Eye (tissue), 1 donor: Measurements from ENCODE around the gene AGER.
"Not testable (repeated sequence)": the region's sequence is repeated elsewhere in the genome, so short reads cannot be mapped to it uniquely, and the experiment has no call there.

ENCODE experiments used
- DNase-seq: peaks from one replicate; pipeline ENCODE4 v3.0.0-alpha.2; 2015

The AGER gene

DNA sequence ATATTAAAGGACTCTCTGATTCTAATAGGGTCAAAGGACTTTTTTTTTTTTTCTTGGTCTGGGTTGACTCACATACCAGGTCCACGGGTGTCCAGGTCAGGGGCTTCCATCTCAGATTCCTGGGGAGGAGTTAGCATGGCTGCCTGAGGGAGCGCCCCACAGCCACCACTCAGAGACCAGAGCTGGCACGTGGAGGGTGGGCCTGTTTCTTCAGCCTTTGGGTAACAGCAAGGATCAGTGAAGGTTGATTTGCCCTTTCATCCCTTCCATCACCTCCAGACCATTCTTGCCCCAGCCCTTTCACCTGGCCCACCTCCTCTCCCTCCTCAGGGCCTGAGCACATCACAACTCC is 14.3 kb upstream of the AGER start:
- no peak for DNase-seq

DNA sequence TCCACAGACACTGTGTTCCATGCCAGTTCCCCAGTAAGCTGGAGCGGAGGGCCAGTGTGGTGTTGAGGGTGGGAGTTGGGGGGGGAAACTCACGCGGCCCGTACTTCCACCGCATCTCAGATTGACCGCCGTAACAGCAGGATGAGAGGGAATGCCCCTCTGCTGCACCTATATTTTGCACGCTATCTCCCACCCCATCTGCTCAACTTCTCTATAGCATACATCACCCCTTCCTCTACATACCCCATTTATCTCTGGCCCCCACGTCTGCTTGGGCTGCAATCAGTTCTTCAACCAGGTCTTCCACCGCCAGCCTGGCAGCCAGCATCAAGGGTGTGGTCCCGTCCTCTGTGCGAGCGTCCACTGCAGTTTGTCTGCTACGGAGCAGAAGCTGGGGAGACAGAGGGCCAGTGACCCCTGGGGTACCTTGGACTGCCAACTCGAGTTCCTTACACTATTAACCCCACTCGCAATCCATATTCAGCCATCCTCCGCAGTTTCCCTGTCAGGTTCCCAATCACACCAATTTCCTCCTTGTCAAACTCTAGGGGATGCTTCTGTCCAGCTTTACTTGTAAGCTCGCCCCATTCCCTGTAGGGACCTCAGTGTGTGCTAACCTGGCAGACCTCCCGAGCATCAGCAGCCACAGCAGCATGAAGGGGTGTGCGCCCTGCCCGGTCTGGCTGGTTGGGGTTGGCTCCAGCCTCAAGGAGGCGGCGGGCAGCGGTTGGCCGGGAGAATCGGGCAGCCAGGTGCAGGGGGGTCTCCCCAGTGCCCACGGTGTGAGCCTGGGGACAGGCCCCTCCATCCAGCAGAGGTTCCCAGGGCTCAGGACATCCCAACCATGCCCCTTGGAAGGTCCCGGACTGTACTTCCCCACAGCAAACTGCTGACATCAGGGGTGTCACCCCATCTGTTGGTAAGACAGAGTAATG is 12.9 kb upstream of the AGER start:
- DNase-seq = peak; percentile 78

DNA sequence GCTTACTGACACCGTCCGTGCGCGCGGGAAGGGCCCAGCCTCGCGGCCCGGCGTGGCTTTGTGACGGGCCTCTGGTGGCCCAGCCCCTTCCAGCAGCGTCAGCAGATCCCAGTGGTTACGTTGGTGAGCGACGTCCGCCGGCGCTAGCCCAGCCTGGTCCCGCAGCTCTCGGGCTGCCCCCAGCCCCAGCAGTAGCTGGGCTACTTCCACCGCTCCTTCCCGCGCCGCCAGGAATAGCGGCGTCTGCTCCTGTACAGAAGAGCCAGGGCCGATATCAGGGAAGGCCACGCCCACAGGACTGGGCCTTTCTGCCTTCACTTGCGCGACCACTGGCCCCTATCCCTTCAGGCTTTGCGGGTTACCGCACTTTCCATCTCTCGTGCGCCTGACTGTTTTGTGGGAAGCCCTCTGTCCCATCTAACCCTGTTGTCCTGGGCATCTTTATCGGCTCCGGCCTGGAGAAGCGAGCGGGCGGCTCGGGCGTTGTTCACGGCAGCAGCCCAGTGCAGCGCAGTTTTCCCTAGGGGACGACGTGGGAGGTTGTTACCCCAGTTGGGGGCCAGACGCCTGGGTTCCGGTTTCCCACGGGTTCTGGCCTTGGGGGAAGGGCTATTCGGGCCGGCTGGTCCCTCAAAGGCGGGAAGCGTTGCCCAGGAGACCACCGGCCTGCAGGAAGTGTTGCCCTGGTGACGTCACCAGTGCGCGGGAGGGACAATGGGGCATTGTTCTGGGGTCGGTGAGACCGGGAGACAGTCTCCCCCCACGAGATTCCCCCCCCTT is 12.0 kb upstream of the AGER start:
- DNase-seq = peak; percentile 97

DNA sequence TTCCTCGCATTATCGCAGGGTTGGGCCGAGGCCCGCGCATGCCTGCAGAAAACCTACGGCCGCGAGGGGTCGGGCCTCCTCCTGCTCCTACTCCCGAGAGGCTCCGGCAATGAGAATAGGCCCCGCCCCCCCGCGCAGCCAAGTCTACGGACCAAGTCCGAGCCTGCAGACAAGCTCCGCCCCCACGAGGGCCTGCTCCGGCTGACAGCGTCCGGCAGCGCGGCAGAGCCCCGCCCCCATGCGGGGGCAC is 11.5 kb upstream of the AGER start:
- peak; percentile 100 for DNase-seq

DNA sequence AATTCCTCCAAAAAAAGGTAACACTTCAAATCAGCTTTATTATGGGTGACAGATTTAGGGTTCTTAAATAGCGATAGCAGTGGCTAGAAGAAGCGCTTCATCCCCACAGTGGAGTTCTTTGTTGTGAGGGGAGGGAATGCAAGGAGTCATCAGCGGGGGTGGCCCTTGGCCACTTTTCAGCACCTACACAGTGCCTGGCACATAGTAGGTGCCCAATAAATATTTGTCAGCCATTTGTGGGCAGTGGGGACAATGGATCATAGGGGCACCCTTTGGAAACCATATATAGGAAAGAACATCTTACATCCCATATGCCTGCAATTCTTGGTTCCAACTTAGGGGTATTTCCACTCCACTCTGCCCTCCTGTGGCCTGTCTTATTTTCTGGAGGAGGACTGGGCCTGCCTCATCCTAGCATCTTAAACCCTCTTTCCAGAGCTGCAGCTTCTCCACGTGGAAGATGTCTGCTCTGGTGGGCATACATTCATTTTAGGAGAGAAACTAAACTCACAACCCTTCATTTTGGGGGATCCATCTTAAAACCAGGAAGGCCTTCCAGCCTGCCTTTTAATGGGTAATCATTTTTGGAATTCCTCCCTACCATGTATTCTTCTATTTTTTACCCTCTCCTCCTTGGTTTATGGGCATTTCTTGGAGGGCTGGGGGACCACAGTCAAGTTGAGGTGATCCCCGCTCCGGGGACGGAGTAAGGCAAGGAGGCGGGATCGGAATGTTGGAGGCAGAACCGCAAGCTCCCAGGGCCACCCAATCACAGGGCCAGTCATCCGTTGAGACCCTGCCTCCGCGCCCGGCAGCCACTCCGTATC is 11.0 kb upstream of the AGER start:
- no peak for DNase-seq

DNA sequence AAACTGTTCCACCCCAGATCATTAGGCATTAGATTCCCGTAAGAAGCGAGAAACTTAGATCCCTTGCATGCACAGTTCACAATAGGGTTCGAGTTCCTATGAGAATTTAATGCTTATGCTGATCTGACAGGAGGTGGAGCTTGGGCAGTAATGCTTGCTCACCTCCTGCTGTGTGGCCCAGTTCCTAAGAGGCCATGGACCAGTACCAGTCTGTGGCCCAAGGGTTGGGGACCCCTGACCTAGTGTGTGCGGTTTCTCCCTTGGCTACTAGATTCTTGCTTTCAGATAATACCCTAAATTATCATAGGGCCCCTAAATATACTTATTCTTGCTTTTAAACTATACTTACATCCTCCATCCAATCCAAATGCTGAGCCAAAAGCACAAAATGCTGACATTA is 10.3 kb upstream of the AGER start:
- no peak for DNase-seq

DNA sequence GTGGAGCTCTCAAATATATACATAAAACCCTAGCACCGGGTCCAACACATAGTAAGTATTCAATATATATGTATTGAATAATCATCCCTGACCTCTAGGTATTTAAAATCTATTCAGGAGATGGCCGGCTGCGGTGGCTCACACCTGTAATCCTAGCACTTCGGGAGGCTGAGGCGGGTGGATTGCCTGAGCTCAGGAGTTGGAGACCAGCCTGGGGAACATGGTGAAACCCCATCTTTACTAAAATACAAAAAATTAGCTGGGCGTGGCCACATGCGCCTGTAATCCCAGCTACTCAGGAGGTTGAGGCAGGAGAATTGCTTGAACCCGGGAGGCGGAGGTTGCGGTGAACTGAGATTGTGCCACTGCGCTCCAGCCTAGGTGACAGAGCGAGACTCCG is 9.0 kb upstream of the AGER start:
- DNase-seq = not testable (repeated sequence)

DNA sequence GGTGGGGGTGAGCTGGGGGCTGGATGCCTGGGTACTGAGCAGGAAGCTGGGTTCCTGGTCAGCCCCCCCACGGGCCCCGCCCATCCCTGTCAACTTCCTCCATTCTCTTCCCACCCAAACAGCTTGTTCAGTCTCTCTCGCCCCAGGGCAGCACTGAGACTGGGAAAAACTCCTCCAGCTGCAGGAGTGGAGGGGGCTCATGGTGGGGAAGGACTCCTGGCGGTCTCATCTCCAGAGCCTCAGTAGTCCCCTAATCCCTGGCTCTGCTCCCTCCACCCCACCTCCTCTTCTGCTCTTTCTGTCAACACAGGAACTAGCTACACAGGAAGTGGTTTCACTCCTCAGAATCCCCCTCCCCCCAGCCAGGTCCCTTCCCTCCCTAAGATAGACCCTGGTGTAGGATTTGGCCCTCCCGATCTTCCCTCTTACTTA is 8.6 kb upstream of the AGER start, which contains the start of gene GPSM3:
GPSM3 (minus strand) TSS at position 36 of the 432 bp plus-strand sequence. CDS start 130 bp downstream, outside the sequence.
- DNase-seq = no peak

DNA sequence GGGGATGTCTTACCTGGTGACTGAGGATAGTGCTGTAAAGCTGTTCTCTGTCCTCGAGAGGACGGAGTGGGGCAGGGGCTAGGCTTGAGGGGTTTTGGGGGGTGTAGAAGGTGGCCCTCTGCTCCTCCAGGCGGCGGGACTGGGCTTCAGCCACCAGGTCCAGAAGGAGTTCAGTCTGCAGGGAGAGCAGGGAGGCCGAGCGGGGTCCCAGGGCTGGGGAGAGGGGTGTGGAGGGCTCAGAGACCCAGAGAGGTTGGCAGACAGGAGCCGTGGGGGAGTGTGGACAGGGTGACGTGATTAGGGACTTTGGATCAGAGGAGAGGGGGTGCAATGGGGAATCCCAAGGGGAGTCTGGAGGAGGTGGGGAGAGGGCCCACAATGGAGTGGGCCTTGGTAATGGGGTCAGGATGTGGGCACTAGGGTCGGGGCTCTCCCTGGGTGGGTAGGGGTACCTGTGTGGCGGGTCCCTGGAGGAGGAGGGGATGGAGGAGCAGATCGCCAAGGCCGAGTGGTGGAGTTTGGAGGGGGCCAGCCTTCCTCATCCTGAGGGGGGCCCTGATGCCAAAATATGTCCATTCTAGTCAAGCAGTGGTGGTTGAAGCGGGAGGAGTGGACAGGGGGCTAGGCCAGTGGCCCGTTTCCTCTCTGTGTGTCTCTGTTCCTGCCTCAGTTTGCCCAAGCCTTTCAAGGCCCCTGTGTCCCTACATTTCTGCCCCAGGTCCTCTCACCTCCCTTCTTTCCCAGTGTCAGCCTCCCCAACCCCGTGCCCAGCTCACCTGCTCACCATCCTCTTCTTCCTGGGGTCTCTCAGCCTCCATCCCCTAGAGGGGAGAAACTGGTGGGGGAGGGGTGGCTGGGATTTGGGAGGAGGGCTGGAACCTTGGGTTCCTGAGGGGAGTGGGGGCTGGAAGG is 7.9 kb upstream of the AGER start:
- DNase-seq = no peak

DNA sequence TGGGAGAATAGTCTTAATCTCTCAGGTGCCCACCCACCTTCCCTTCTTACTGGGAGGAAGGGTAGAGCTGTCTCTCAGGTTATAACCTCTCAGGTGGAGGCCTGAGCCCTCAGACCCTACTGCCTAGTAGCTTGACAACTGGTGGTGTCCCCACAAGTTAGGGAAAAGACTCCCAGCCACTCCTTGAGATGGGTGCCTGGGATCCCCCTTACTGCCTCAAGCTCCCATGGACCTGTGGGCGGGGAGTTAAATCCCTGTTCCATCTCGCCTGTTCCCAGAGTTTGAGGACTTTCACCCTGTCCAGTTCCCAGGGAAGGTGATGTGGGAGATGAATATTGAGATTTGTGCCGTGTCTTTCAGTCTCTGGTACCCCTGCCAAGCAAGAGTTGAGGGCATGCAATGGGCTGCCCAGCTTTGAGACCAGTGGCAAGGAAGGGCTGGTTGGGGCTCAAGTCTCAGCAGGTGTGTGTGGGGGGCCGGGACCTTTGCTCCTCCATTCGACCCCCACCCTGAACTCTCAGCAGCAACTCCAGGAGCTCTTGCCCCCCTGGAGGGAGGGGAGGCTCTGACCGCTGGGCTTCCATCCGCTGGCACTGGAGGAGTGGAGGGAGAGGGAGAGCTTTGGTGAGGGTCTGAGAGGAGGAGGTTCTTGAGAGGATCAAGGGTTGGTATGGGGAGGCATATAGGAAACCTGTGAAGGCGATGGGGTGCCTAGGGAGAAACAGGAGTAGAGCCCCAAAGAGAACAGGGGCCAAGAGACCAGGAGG is 7.0 kb upstream of the AGER start:
- no peak for DNase-seq

DNA sequence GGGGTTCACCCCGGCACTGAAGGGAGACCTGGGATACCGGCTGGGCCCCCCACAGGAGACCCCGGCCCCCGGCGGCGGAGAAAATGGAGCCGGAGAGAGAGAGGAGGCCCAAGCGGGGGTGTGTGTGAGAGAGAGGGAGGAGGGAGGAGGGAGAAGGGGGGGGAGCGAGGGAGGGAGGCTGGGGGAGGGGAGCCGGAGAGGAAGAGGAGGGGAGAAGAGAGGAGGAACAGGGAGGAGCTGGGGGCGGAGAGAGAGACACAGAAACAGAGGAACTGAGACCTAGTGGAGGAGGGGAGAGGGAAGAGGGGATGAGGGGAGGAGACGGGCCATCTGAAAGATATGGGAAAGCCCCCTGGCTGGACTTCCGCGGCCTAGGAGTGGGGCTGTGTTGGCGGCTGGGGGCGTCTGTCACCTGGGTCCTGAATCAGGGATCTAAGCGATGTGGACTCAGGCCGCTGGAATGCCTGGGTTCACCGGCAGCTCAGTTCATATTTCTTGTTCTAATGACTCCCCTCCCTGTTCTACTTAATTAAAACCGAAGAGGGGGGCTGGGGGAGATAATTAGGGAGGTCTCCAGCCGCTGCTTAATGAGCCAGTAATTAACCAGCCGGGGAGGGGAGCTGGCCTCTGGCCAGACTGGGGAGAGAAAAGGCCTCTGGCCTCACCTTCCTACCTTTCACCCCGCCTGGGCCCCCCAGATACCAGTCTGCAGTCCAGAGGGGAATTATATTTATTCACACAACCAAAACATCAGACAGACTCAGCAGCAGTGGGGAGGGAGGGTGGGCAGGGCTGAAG is 6.2 kb upstream of the AGER start, which contains the start of gene PBX2:
PBX2 (minus strand) TSS at position 149 of the 798 bp plus-strand sequence. CDS start 287 bp downstream, outside the sequence.
- peak; percentile 98 for DNase-seq

DNA sequence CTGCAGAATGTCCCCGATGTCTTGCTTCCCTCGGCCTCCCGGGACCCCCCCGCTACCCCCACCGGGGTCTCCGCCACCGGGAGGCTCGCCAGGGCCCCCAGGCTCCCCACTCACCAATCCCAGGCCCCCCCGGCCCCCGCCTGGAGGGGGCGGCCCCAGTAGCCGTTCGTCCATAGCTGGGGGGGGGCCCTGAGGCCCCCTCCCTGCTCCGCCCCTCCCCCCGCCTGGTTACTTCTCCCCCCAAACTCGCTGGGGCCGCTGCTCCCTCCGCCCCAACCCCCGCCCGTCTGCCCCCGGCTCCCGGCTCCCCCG is 5.6 kb upstream of the AGER start:
- no peak for DNase-seq

DNA sequence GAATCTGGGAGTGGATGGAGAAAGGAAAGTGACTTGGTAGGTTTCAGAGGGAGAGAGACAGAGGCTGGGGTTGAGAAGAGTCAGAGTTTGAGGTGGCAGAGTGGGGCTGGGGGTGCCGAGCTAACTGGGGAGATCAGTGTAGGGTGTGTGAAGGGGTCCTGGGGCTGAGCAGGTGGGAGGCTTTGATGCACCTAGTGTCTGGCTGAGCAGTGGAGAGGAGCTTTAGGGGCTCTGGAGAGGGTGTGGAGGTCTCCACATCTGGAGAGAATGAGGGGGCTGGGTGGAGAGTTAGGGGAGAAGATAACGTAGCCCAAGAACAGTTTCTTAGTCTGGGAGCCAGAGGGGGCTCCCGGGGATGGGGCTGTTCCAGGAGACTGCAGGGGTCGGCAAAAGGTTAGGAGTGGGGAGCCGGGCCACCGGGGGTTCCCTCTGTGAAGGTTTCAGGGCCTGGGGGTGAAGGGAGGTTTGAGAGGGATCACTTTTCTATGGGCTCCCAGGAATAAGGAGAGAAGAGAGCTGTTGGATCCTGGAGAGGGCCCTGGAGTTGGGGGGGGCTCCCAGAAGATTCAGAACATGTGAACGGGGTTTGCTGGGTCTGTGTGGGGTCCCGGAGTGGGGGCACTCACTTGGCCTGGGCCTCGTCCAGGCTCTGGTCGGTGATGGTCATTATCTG is 5.2 kb upstream of the AGER start:
- DNase-seq = peak; percentile 47

DNA sequence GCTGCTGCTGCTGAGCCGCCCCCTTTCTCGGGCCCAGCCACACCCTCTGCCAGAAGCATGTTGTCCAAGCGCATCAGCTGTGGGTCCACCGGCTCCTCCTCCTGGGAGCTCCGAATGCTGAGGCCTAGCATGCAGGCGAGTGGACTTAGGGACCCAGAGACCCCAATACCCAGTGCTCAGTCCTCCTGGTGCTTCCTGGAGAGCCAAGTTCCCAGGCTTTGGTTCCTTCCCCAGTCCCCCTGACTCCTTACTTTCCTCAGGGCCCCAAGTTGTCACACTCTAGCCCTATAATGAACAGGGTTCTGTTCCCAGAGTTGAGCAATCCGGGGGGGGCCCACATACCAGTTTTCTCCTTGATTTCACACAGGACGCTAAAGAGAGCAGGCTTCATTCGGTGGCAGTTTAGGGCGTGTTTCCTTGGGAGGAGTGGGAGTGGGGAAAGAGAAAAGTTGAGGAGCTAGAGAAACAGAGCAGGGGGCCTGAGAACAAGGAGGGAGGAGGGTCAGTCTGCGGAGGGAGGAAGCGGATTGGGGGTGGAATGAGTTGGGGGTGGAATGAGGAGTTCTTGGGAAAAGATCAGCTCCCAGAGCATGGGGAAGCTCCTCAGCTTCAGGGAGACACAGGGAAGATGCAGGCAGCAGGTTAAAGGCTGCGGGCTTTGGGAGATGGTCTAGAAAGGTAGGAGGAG is 4.5 kb upstream of the AGER start:
- peak; percentile 60 for DNase-seq

DNA sequence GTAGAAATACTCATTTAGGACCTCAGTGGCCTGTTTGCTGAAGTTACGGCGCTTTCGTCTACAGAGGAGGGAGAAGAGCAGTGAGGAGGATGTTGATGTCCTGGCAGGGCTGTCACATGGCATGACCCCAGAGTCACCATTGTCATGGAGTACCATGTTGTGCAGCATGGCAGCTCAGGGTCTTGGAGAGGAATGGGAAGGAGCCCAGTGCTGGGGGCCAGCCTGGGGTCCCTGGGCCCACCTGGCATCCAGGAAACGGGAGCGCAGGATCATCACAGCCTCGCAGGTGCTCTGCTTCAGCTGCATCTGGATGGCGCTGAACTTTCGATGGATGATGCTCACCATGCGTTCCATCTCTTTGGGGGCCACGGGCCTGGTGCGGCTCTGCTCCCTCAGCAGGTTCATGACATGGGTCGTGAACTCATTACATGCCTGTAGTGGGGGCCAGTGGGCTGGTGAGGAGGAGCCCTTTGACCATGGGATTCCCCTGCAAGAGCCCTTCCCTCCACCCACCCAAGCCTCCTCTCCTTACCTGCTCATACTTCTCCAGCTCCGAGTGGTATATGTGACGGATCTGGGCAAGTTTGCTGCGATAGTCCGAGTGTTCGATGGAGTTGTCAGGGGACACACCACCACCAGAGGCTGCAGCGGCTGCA is 3.8 kb upstream of the AGER start:
- DNase-seq = not testable (repeated sequence)

DNA sequence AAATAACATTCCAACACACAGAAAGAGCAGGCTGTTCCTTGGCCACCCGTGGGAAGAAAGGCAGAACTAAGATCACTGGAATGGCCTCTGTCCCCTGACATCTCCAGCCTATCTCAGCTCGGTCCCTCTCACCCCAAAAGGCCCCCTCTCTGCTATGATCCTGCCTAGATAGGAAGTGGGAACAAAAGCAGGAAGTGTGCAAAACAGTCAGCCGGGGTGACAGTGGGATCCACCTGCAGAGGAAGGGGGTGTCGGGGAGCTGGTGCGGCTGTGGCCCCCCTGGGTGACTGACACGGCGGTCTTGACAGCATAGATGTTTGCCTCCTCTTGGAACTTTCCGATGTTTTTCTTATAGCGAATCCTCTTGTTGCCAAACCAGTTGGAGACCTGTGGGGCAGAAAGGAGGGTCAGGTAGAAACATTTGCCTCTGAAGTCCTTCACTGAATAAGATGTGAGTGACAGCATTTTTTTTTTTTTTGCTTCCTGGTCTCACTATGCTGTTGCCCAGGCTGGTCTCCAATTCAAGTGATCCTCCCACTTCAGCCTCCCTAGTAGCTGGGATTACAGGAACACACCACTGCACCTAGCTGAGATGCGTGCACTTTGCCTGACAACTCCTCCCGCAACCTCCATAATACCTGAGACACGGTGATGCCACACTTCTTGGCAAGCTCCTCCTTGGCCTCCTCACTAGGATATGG is 3.1 kb upstream of the AGER start:
- no peak for DNase-seq

DNA sequence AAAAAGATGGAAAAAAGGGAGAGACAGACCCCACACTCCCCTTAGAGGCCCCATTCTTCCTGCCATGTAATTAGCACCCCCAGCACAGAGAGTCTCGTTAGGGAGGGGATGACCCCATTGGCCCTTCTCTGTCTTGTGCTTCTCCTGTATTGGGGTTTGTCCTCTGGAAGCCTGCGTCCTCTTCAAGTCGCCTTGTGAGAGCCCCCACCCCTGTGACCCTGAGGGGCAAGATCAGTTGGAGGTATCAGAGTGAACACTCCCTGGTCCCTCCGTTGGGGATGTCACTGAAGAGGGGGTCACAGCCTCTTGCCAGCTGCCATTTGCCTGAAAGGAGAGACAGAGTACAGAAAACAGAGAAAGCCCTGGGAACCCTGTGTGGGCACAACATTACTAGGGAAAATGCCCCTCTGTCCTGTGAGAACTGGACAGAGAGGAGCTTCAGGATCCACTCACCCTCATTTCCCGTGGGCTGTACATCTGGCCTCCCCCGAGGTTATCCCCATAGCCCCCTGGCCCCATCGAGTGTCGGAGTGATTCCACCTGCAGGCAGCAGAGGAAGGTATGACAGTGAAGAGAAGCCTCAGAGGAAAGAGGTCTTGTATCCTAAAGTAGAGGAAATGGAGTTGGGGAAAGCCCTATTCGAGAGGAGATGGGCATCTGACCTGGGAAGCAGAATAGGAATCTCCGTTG is 2.2 kb upstream of the AGER start:
- peak; percentile 39 for DNase-seq
